Suprapubic skin (tissue), 4 donors: ENCODE data around the gene TMEM131. TPM values are rescaled to one million over a fixed set of nuclear protein-coding genes. Genes with fewer than 3 reads are reported as not detected.

ENCODE experiments used
- DNase-seq, 2 donors: peaks; one replicate each; pipeline ENCODE4 v3.0.0-alpha.2; 2019; ENCODE audit warnings: low spot score in 2 of 2
- H3K27ac ChIP-seq: fragments of 200-600 bp; sonication (generic); one replicate; pipeline ENCODE4 v1.5.1; 2019
- H3K27me3 ChIP-seq: fragments of 200-600 bp; sonication (generic); one replicate; pipeline ENCODE4 v1.5.1; 2019
- H3K36me3 ChIP-seq: fragments of 200-600 bp; sonication (generic); one replicate; pipeline ENCODE4 v1.5.1; 2019
- H3K4me1 ChIP-seq: fragments of 200-600 bp; sonication (generic); one replicate; pipeline ENCODE4 v1.5.1; 2019
- H3K4me3 ChIP-seq: fragments of 200-600 bp; sonication (generic); one replicate; pipeline ENCODE4 v1.5.1; 2019; ENCODE audit warnings: mild to moderate bottlenecking
- H3K9me3 ChIP-seq: fragments of 200-600 bp; sonication (generic); one replicate; pipeline ENCODE4 v1.5.1; 2019
- EP300 ChIP-seq: sonication (generic); formaldehyde crosslinking; IDR thresholded peaks from one replicate; pipeline ENCODE4 v1.6.1; 2017; ENCODE audit warnings: antibody characterized with exemption
- POLR2A ChIP-seq, 2 donors: fragments of 450-650 bp; IDR thresholded peaks; one replicate each; pipeline ENCODE4 v1.6.1; 2017; ENCODE audit warnings: antibody characterized with exemption in 2 of 2, mild to moderate bottlenecking in 2 of 2, moderate library complexity in 2 of 2
- POLR2AphosphoS5 ChIP-seq, 3 donors: sonication (generic); formaldehyde crosslinking; IDR thresholded peaks; one replicate each; pipeline ENCODE4 v1.6.1; 2017; ENCODE audit warnings: antibody characterized with exemption in 3 of 3
- WGBS: methylation state at CpG from one replicate; pipeline ENCODE4 v1.1.5; 2018; 5-methylcytosine and 5-hydroxymethylcytosine counted together
- total RNA-seq, 4 donors: library from RNA; depleted of rRNA; stranded (reverse); fragments of >200 nt; gene quantifications; one replicate each; pipeline ENCODE4 v1.1.0, GENCODE V29; 2016
- TF ChIP-seq, protein P1 (sequence below), 2 donors: fragments of 200-600 bp in 1 of 2; fragments of 450-650 bp in 1 of 2; sonication (generic) in 1 of 2; IDR thresholded peaks; one replicate each; pipeline ENCODE4 v1.5.1; 2016 to 2019; ENCODE audit warnings: antibody characterized with exemption in 2 of 2, mild to moderate bottlenecking in 1 of 2, moderate library complexity in 1 of 2

The TMEM131 gene
- total RNA-seq, 4 donors from 2014 or later = 39.7 to 117 (median 42.5) TPM

- DNase-seq = no peak
- Histone ChIP-seq H3K4me3 (no peak overlapping the region), H3K36me3 (no peaks in the 10 kb centered on the region), H3K27me3 (no peaks in the 10 kb centered on the region), H3K4me1 (peaks cover 32% of the 10 kb centered on the region), H3K27ac (no peak overlapping the region), H3K9me3 (no peaks in the 10 kb centered on the region)
- WGBS = 77% methylated on average over 4 of the region's 4 CpGs
- TF ChIP-seq POLR2AphosphoS5 (IDR thresholded peaks at IDR 0.05) = no peak
- TF ChIP-seq EP300 = no peak
- TF ChIP-seq, protein P1, sequence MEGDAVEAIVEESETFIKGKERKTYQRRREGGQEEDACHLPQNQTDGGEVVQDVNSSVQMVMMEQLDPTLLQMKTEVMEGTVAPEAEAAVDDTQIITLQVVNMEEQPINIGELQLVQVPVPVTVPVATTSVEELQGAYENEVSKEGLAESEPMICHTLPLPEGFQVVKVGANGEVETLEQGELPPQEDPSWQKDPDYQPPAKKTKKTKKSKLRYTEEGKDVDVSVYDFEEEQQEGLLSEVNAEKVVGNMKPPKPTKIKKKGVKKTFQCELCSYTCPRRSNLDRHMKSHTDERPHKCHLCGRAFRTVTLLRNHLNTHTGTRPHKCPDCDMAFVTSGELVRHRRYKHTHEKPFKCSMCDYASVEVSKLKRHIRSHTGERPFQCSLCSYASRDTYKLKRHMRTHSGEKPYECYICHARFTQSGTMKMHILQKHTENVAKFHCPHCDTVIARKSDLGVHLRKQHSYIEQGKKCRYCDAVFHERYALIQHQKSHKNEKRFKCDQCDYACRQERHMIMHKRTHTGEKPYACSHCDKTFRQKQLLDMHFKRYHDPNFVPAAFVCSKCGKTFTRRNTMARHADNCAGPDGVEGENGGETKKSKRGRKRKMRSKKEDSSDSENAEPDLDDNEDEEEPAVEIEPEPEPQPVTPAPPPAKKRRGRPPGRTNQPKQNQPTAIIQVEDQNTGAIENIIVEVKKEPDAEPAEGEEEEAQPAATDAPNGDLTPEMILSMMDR (IDR thresholded peaks at IDR 0.05) = no peak
- TF ChIP-seq POLR2A (IDR thresholded peaks at IDR 0.05) = no peak
Observed at GRCh38 chr2:97871096-97871780, 124.5 kb downstream of the TMEM131 start.

GRCh38 chr2:97870396-97870843 is 125.3 kb downstream of the TMEM131 start:
- Histone ChIP-seq H3K9me3 (no peaks in the 10 kb centered on the region), H3K27me3 (no peaks in the 10 kb centered on the region), H3K27ac (no peak overlapping the region), H3K4me3 (no peak overlapping the region), H3K36me3 (no peaks in the 10 kb centered on the region), H3K4me1 (peaks cover 32% of the 10 kb centered on the region)
- 19% methylated on average over 4 of the region's 4 CpGs for WGBS
- TF ChIP-seq POLR2A (IDR thresholded peaks at IDR 0.05) (no peak), POLR2AphosphoS5 (IDR thresholded peaks at IDR 0.05) (peak in 1 of 3 donors; percentile 53)
- no peak for DNase-seq

DNA sequence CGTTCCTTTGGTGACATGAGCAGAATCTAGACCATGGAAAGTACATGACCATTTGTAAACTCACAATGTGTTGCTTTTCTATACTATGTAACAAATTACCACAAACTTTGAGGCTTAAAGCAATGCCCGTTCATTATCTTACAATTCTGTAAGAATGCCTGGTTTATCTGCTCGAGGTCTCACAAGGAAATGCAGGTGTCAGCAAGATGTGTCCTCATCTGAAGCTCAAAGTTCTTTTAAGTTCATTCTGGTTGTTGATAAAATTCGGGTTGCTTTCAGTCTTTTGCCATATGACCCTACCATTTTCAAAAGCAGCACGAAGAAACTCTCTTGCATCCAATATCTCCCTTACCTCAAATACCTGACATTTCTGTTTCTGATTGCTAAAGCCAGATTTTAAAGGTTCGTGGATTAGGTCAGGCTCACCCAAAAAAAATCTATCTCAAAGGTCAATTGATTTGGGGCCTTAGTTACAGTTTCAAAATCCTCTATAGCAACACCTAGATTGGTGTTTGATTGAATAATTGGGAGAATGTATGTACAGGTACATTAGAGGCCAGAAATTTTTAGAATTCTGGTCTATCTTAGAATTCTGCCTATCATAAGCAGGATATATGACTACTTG is 125.9 kb downstream of the TMEM131 start:
- Histone ChIP-seq H3K4me1 (peaks cover 32% of the 10 kb centered on the region), H3K27ac (no peak overlapping the region), H3K4me3 (no peak overlapping the region), H3K27me3 (no peaks in the 10 kb centered on the region), H3K36me3 (no peaks in the 10 kb centered on the region), H3K9me3 (no peaks in the 10 kb centered on the region)
- no peak for DNase-seq
- TF ChIP-seq POLR2A (IDR thresholded peaks at IDR 0.05) = no peak
- TF ChIP-seq EP300 = no peak
- TF ChIP-seq, protein P1 (IDR thresholded peaks at IDR 0.05) = no peak
- TF ChIP-seq POLR2AphosphoS5 (IDR thresholded peaks at IDR 0.05) = no peak
- 62% methylated on average over 6 of the region's 6 CpGs for WGBS

- 54% methylated on average over 5 of the region's 5 CpGs for WGBS
- Histone ChIP-seq H3K4me1 (peaks cover 32% of the 10 kb centered on the region), H3K27me3 (no peaks in the 10 kb centered on the region), H3K4me3 (no peak overlapping the region), H3K9me3 (no peaks in the 10 kb centered on the region), H3K36me3 (no peaks in the 10 kb centered on the region), H3K27ac (no peak overlapping the region)
- TF ChIP-seq, protein P1 (IDR thresholded peaks at IDR 0.05) = no peak
- TF ChIP-seq POLR2AphosphoS5 (IDR thresholded peaks at IDR 0.05) (no peak), POLR2A (IDR thresholded peaks at IDR 0.05) (no peak), EP300 (no peak)
- DNase-seq = no peak
Observed at GRCh38 chr2:97868986-97869721, 126.6 kb downstream of the TMEM131 start.

DNA sequence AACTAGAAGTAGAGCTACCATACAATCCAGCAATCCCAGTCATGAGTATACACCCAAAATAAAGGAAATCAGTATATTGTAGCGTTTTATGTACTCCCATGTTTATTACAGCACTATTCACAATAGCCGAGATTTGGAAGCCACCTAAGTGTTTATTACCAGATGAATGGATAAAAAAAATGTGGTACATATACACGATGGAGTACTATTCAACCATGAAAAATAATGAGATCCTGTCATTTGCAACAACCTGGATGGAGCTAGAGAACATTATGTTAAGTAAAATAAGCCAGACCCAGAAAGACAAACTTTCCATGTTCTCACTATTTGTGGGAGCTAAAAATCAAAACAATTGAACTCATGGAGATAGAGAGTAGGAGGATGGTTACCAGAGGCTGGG is 131.9 kb downstream of the TMEM131 start:
- H3K9me3 ChIP-seq = no peaks in the 10 kb centered on the region
- TF ChIP-seq POLR2A (IDR thresholded peaks at IDR 0.05) = no peak
- TF ChIP-seq, protein P1 (IDR thresholded peaks at IDR 0.05) = no peak
- no peak for TF ChIP-seq POLR2AphosphoS5 (IDR thresholded peaks at IDR 0.05)
- TF ChIP-seq EP300 = no peak
- DNase-seq = no peak
- H3K27ac ChIP-seq = no peak overlapping the region
- H3K36me3 ChIP-seq = peaks cover 6% of the 10 kb centered on the region
- H3K4me1 ChIP-seq = peaks cover 3% of the 10 kb centered on the region
- H3K27me3 ChIP-seq = no peaks in the 10 kb centered on the region
- H3K4me3 ChIP-seq = no peak overlapping the region
- WGBS = 96% methylated on average over 3 of the region's 3 CpGs
